HEK293T (cell line): Measurements from ENCODE around the gene LRP5.

Experiments used
- ARNT ChIP-seq: fragments of 450-650 bp; IDR thresholded peaks from 2 replicates; pipeline ENCODE4 v1.6.1; 2017; ENCODE audit warnings: mild to moderate bottlenecking
- SUZ12 ChIP-seq: fragments of 450-650 bp; IDR thresholded peaks from 2 replicates; pipeline ENCODE4 v1.6.1; 2016; ENCODE audit warnings: mild to moderate bottlenecking

DNA sequence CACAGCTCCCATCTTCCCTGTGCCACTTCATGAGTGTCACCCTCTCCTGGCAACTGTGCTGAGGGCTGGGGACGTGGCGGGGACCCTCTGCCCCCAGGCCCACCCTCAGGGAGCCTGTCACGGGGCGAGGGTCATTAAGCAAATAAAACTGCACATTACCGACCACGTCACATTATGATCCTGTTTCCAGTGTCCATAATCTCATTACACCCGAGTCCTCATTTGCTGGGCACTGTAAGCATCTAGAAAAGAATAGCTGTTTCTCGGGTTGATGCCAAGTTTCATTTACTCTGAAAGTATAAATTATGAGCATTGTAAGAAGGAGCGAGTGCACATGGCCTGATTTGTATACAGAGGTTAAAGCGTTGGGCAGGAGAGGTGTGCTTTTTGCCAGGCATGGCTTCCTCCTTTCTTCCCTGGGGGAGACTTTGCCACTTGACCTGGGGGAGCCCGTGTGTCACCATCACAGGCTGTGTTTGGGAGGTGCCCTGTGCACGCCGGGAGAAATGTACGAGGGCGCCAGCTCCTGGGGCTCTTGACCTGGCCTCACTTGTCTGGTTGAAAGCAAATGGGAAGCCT, 50.5 kb downstream of the LRP5 start:
- no peak for TF ChIP-seq ARNT
- no peak for TF ChIP-seq SUZ12
